ENCODE results near the gene ADGRF5. TPM values are rescaled to one million over a fixed set of nuclear protein-coding genes. Genes with fewer than 3 reads are reported as not detected.

ADGRF5 gene
- total RNA-seq, 2 experiments from 2014 or later, result not detected

GRCh38 chr6:46956409-46956808 is 34.7 kb upstream of the ADGRF5 start:
- no TSS peak for BruUV-seq (replicated peaks)

GRCh38 chr6:46954837-46955451 is 33.2 kb upstream of the ADGRF5 start:
- Histone ChIP-seq H3K9me2 (ENCODE audit: insufficient read depth, low read length) (no peaks in the 10 kb centered on the region), H3K27ac (ENCODE audit: low read depth, low read length, poor library complexity, severe bottlenecking) (no peak overlapping the region), H2AFZ (ENCODE audit: low read length) (no peak overlapping the region), H3K4me2 (ENCODE audit: low read length) (no peak overlapping the region), H3K4me3 (ENCODE audit: low read depth, low read length, poor library complexity, severe bottlenecking) (no peak overlapping the region), H3K79me2 (ENCODE audit: insufficient read depth, low read depth, low read length) (no peaks in the 10 kb centered on the region), H3K9me3 (ENCODE audit: low read length) (no peaks in the 10 kb centered on the region), H3K4me1 (ENCODE audit: insufficient read depth, low read length, poor library complexity, severe bottlenecking) (no peaks in the 10 kb centered on the region), H3K36me3 (ENCODE audit: insufficient read depth, low read length) (no peaks in the 10 kb centered on the region), H4K20me1 (ENCODE audit: insufficient read depth, low read length) (no peaks in the 10 kb centered on the region)
- CTCF ChIA-PET (ENCODE audit: unreplicated experiment), result no interaction called here
- TF ChIP-seq EZH2phosphoT487 (IDR thresholded peaks at IDR 0.05; ENCODE audit: borderline replicate concordance, low read depth, low read length) (no peak), CTCF (conservative IDR thresholded peaks at IDR 0.05; ENCODE audit: low read length) (no peak)
- POLR2A ChIA-PET, result no interaction called here
- no peak for DNase-seq (ENCODE audit: low spot score)
- intact Hi-C loops (cut with micrococcal nuclease; ENCODE audit: unreplicated experiment), result no loop called here
- no TSS peak for BruUV-seq (replicated peaks)

More at GRCh38 chr6:46956409-46956808, 34.7 kb upstream of the ADGRF5 start:
- CTCF ChIA-PET (ENCODE audit: unreplicated experiment), result no interaction called here
- Histone ChIP-seq H3K4me2 (ENCODE audit: low read length) (no peak overlapping the region), H4K20me1 (ENCODE audit: insufficient read depth, low read length) (no peaks in the 10 kb centered on the region), H3K4me3 (ENCODE audit: low read depth, low read length, poor library complexity, severe bottlenecking) (no peak overlapping the region), H3K9me2 (ENCODE audit: insufficient read depth, low read length) (no peaks in the 10 kb centered on the region), H3K27ac (ENCODE audit: low read depth, low read length, poor library complexity, severe bottlenecking) (no peak overlapping the region), H3K4me1 (ENCODE audit: insufficient read depth, low read length, poor library complexity, severe bottlenecking) (no peaks in the 10 kb centered on the region), H2AFZ (ENCODE audit: low read length) (no peak overlapping the region), H3K79me2 (ENCODE audit: insufficient read depth, low read depth, low read length) (no peaks in the 10 kb centered on the region), H3K36me3 (ENCODE audit: insufficient read depth, low read length) (no peaks in the 10 kb centered on the region), H3K9me3 (ENCODE audit: low read length) (no peaks in the 10 kb centered on the region)
- POLR2A ChIA-PET, result no interaction called here
- no peak for DNase-seq (ENCODE audit: low spot score)
- no peak for TF ChIP-seq EZH2phosphoT487 (IDR thresholded peaks at IDR 0.05; ENCODE audit: borderline replicate concordance, low read depth, low read length)
- TF ChIP-seq CTCF (conservative IDR thresholded peaks at IDR 0.05; ENCODE audit: low read length), result no peak
- intact Hi-C loops (cut with micrococcal nuclease; ENCODE audit: unreplicated experiment), result no loop called here

DNA sequence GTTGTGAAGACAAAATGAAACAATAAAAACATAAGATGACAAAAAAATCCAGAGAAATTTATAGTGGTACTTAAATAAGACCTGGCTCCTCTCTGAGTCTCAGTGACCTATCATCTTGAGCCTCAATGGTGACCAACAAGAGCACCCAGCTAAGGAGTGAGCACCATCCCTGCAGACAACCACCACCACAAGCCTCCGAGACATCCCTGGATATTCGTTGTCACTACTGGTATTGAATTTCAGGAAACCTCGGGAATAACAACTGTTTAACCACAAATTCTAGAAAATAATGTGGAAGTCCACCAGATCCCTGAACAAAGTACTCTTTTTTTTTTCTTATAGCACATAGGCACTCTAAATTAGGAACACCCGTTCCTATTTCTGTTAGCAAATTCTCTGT is 32.2 kb upstream of the ADGRF5 start:
- BruUV-seq (replicated peaks), result no TSS peak
- Histone ChIP-seq H3K4me1 (ENCODE audit: insufficient read depth, low read length, poor library complexity, severe bottlenecking) (no peaks in the 10 kb centered on the region), H2AFZ (ENCODE audit: low read length) (no peak overlapping the region), H3K9me3 (ENCODE audit: low read length) (no peaks in the 10 kb centered on the region), H3K4me2 (ENCODE audit: low read length) (no peak overlapping the region), H3K79me2 (ENCODE audit: insufficient read depth, low read depth, low read length) (no peaks in the 10 kb centered on the region), H3K36me3 (ENCODE audit: insufficient read depth, low read length) (no peaks in the 10 kb centered on the region), H3K4me3 (ENCODE audit: low read depth, low read length, poor library complexity, severe bottlenecking) (no peak overlapping the region), H4K20me1 (ENCODE audit: insufficient read depth, low read length) (no peaks in the 10 kb centered on the region), H3K9me2 (ENCODE audit: insufficient read depth, low read length) (no peaks in the 10 kb centered on the region), H3K27ac (ENCODE audit: low read depth, low read length, poor library complexity, severe bottlenecking) (no peak overlapping the region)
- CTCF ChIA-PET (ENCODE audit: unreplicated experiment), result no interaction called here
- intact Hi-C loops (cut with micrococcal nuclease; ENCODE audit: unreplicated experiment), result no loop called here
- no peak for TF ChIP-seq CTCF (conservative IDR thresholded peaks at IDR 0.05; ENCODE audit: low read length)
- TF ChIP-seq EZH2phosphoT487 (IDR thresholded peaks at IDR 0.05; ENCODE audit: borderline replicate concordance, low read depth, low read length), result no peak
- POLR2A ChIA-PET, result no interaction called here
- no peak for DNase-seq (ENCODE audit: low spot score)
